Skeletal muscle satellite cell (primary cell): ENCODE measurements around the gene DDAH1.

ENCODE experiments used
- H3K27me3 ChIP-seq: 2 replicates; pipeline ENCODE4 v1.7.0; 2013; ENCODE audit warnings: low read length; ENCODE audit not compliant: control insufficient read depth, insufficient read depth
- H3K36me3 ChIP-seq: 2 replicates; pipeline ENCODE4 v1.7.0; 2013; ENCODE audit warnings: mild to moderate bottlenecking, control low read depth, low read length; ENCODE audit not compliant: insufficient read depth
- H3K4me1 ChIP-seq: 2 replicates; pipeline ENCODE4 v1.7.0; 2013; ENCODE audit warnings: low read length; ENCODE audit not compliant: control insufficient read depth, insufficient read depth
- H3K4me2 ChIP-seq: 2 replicates; pipeline ENCODE4 v1.7.0; 2013; ENCODE audit warnings: mild to moderate bottlenecking, low read length
- H3K4me3 ChIP-seq: 2 replicates; pipeline ENCODE4 v1.7.0; 2013; ENCODE audit warnings: low read length
- H3K9ac ChIP-seq: 2 replicates; pipeline ENCODE4 v1.7.0; 2013; ENCODE audit warnings: mild to moderate bottlenecking, low read depth, low read length, moderate library complexity
- H3K9me3 ChIP-seq: replicated peaks from 2 replicates; pipeline ENCODE4 v1.7.0; 2013; ENCODE audit warnings: mild to moderate bottlenecking, control low read depth, low read length

Gene DDAH1

GRCh38 chr1:85366391-85367170 lies 98.4 kb downstream of the DDAH1 start:
- Histone ChIP-seq H3K4me2 (peak overlapping the region; percentile 0), H3K9me3 (no peaks in the 10 kb centered on the region), H3K27me3 (no peaks in the 10 kb centered on the region), H3K4me3 (no peak overlapping the region), H3K36me3 (peaks cover 8% of the 10 kb centered on the region), H3K9ac (peak overlapping the region; percentile 35), H3K4me1 (peaks cover 50% of the 10 kb centered on the region)

DNA sequence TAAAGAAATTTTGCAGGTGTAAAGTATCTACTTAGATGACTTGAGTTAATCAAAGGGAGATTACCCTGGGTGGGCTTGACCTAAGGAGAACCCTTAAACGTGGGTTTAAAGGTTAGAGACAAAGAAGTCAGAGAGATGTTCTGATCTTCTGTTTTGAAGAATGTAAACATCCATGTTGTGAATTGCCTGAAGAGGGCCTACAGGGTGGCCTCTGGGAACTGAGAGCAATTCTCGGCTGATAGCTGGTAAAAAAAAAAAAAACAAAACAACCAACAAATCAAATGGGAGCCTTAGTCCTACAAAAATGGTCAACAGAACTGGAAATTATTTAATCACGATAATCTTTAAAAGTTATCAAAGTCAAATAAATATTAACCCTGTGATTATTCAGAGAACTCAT lies 99.1 kb downstream of the DDAH1 start:
- H3K27me3 ChIP-seq = no peaks in the 10 kb centered on the region
- H3K36me3 ChIP-seq = peaks cover 8% of the 10 kb centered on the region
- no peak overlapping the region for H3K4me2 ChIP-seq
- no peak overlapping the region for H3K4me3 ChIP-seq
- H3K9ac ChIP-seq = peak overlapping the region; percentile 9
- H3K9me3 ChIP-seq = no peaks in the 10 kb centered on the region
- H3K4me1 ChIP-seq = peaks cover 51% of the 10 kb centered on the region

DNA sequence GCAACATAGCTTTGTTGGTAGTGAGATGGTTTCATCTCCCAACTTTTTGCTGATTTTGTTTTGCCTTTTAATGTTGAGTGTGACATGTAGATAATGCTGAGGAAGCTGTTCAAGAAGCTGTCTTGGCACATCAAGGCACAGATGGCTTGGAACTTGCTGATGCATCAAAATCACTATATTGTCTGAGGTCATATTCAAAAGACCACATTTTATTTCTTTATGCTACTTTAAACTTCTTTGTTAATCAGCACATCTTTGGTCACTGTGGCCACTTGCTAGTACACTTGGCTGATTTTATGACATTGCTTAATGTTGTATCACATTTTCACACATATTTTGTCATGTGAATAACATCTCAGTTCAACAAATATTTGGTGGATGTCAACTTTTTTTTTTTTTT lies 101.4 kb downstream of the DDAH1 start:
- Histone ChIP-seq H3K9ac (no peak overlapping the region), H3K9me3 (no peaks in the 10 kb centered on the region), H3K36me3 (peaks cover 8% of the 10 kb centered on the region), H3K4me2 (no peak overlapping the region), H3K4me3 (no peak overlapping the region), H3K27me3 (no peaks in the 10 kb centered on the region), H3K4me1 (peaks cover 72% of the 10 kb centered on the region)

DNA sequence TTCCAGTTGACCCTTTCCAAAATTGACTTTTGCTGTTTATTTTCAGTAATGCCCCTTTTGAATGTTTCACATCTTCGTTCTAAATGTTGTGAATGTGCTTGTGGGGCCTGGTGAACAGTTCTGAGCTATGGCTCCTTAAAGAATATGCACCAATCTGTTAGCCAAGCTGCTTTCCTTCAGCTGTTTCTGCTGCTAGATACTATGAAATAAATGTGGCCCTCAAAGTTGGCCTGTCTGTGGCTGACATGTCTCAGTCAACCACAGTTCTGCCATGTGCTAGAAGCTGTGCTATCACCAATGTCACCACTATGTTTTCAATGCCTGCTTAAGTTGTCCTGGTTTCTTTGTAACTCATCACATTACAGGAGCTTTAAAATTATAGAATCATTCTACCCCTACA lies 101.9 kb downstream of the DDAH1 start:
- Histone ChIP-seq H3K9ac (no peak overlapping the region), H3K9me3 (no peaks in the 10 kb centered on the region), H3K36me3 (peaks cover 10% of the 10 kb centered on the region), H3K4me1 (peaks cover 72% of the 10 kb centered on the region), H3K4me3 (no peak overlapping the region), H3K4me2 (no peak overlapping the region), H3K27me3 (no peaks in the 10 kb centered on the region)

DNA sequence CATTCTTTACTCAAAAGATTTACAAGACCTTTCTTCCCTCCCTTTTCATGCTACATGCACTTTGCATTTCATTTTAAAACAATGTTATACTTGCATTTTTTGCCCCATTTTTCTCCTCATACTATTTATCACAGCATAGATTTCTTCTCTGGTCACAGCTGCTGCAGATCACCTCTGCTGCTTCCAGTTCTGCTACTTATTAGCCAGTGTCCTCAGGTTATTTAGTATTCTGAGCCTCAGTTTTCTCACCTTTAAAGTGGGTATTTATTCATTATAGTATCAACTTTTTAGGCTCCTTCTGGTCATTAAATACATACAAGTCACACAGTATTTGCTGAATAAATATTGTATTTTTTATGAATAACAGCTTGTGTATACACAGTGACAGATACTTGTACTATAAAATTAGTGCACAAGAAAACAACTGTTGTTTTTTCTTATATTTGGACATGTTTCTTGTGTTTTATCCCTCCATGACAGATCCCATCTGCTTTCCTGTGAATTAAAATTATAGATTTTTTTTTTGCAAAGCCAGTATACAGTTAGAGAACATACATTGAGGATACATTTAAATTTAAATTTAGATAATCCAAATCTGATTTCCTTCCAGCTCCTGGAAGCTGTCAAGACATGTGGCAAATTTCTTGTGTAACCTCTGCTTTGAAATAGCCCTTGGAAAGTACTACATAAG lies 103.2 kb downstream of the DDAH1 start:
- H3K9me3 ChIP-seq = no peaks in the 10 kb centered on the region
- peak overlapping the region; percentile 65 for H3K4me2 ChIP-seq
- peak overlapping the region; percentile 76 for H3K9ac ChIP-seq
- H3K4me1 ChIP-seq = peaks cover 63% of the 10 kb centered on the region
- H3K36me3 ChIP-seq = peaks cover 23% of the 10 kb centered on the region
- no peaks in the 10 kb centered on the region for H3K27me3 ChIP-seq
- H3K4me3 ChIP-seq = no peak overlapping the region

DNA sequence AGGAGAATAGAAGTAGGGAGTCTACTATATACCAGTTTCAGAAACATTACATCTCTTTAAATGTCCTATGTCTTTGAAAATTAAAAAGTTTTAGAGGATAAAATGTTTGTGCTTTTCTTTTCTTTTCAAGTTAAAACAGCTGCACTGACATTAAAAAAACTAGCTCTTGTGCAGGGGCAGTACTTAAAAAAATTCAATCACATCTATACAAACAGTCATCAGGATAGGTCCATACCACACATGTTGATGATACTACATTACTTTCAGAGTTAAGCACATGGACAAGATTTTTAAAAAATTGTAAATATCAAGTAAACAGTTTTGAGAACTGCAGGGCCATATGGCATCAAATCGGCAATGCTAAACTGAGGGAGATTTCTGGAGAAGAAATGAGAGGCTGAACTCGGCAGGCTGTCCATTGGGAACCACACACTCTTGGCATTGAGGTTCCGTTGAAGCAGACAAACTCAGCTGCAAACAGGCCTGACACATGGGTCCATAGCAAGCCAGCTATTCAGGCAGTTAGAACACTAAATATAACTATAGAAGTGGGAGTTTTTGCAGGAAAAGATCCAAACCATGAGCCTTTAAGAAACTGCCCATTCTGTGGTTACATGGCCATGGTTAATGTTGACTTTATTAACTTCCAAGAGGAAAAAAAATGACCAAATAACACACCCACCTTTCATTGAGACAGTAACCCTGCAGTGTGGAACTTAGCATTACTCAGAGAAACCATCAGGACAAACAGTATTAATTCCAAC lies 104.0 kb downstream of the DDAH1 start:
- Histone ChIP-seq H3K27me3 (no peaks in the 10 kb centered on the region), H3K4me2 (peak overlapping the region; percentile 65), H3K36me3 (peaks cover 26% of the 10 kb centered on the region), H3K4me1 (peaks cover 57% of the 10 kb centered on the region), H3K9me3 (no peaks in the 10 kb centered on the region), H3K9ac (peak overlapping the region; percentile 76), H3K4me3 (peak overlapping the region; percentile 7)

DNA sequence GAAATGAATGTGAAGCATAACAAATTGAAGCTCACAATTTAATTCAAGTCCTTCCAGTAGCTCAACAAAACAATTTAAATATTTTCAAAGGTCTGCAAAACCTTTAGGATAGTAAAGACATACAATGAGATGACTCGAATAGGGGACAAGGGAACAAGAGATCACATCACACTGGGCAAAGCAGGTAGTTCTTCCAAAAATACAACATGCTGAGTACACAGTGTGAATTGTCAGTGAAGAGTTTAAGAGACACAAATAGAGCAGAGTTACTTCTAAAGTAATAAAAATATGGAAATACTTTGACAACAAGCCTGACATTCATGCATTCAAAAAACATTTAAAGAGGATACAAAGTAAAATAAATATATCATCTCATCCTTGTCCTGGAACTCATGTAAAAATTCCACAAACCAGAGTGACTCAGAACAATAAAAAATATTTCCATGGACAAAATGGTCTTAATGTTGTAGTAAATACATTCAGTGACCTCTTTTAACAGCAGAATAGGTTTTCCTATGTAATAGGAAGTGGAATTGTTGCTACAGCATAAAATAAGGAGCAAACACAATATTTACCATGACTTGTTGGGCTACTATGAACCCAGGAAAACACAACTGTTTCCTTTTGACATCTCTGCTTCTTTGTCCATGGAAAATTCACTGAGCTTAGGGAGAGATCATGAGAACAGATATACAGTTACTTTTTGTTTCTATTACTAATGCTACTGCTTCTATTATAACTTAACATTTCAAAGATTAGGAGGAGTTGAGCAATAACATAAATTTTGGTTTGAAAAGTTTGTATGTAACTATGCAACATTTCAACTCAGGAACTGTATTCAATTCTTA lies 104.9 kb downstream of the DDAH1 start:
- peak overlapping the region; percentile 76 for H3K9ac ChIP-seq
- no peaks in the 10 kb centered on the region for H3K9me3 ChIP-seq
- H3K4me3 ChIP-seq = peak overlapping the region; percentile 28
- H3K36me3 ChIP-seq = peaks cover 18% of the 10 kb centered on the region
- peak overlapping the region; percentile 65 for H3K4me2 ChIP-seq
- H3K27me3 ChIP-seq = no peaks in the 10 kb centered on the region
- peaks cover 50% of the 10 kb centered on the region for H3K4me1 ChIP-seq

GRCh38 chr1:85358702-85359438 lies 106.1 kb downstream of the DDAH1 start:
- no peaks in the 10 kb centered on the region for H3K9me3 ChIP-seq
- H3K27me3 ChIP-seq = no peaks in the 10 kb centered on the region
- H3K9ac ChIP-seq = peak overlapping the region; percentile 76
- peaks cover 18% of the 10 kb centered on the region for H3K36me3 ChIP-seq
- peaks cover 48% of the 10 kb centered on the region for H3K4me1 ChIP-seq
- H3K4me3 ChIP-seq = no peak overlapping the region
- H3K4me2 ChIP-seq = peak overlapping the region; percentile 65

- Histone ChIP-seq H3K9ac (no peak overlapping the region), H3K4me1 (peaks cover 39% of the 10 kb centered on the region), H3K9me3 (no peaks in the 10 kb centered on the region), H3K4me2 (no peak overlapping the region), H3K4me3 (no peak overlapping the region), H3K27me3 (no peaks in the 10 kb centered on the region), H3K36me3 (peaks cover 18% of the 10 kb centered on the region)
These were observed 107.1 kb downstream of the DDAH1 start for GRCh38 chr1:85357817-85358216.

DNA sequence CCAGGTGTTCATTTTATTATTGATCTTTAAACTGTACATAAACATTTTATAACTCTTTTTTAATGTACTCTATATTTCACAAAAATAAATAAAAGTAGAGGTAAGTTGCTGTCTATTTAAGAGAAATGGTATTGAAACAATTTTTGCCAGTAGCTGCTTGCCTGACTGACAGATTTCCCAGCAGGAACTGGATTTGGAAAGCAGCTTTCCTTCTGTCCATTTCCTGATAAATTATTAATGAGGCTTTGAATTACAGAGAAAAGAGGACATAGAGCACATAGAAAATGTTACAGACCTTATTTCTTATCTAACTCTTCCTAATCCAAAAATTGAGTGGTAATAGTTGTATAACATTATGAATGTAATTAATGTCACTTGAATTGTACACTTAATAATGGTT lies 108.8 kb downstream of the DDAH1 start:
- H3K9me3 ChIP-seq = no peaks in the 10 kb centered on the region
- H3K9ac ChIP-seq = no peak overlapping the region
- H3K4me3 ChIP-seq = no peak overlapping the region
- H3K4me1 ChIP-seq = peaks cover 26% of the 10 kb centered on the region
- no peak overlapping the region for H3K4me2 ChIP-seq
- H3K36me3 ChIP-seq = peaks cover 18% of the 10 kb centered on the region
- H3K27me3 ChIP-seq = no peaks in the 10 kb centered on the region
